GM21381 (cell line): ENCODE results near the gene DOCK11.
"Not testable (repeated sequence)": the region's sequence is repeated elsewhere in the genome, so short reads cannot be mapped to it uniquely, and the experiment has no call there.

Experiments
- ATAC-seq: cut with Tn5 transposase; IDR thresholded peaks from one replicate; pipeline ENCODE4 v1.9.1; 2021; ENCODE audit warnings: mild to moderate bottlenecking, moderate library complexity; ENCODE audit not compliant: unreplicated experiment

DOCK11 gene

DNA sequence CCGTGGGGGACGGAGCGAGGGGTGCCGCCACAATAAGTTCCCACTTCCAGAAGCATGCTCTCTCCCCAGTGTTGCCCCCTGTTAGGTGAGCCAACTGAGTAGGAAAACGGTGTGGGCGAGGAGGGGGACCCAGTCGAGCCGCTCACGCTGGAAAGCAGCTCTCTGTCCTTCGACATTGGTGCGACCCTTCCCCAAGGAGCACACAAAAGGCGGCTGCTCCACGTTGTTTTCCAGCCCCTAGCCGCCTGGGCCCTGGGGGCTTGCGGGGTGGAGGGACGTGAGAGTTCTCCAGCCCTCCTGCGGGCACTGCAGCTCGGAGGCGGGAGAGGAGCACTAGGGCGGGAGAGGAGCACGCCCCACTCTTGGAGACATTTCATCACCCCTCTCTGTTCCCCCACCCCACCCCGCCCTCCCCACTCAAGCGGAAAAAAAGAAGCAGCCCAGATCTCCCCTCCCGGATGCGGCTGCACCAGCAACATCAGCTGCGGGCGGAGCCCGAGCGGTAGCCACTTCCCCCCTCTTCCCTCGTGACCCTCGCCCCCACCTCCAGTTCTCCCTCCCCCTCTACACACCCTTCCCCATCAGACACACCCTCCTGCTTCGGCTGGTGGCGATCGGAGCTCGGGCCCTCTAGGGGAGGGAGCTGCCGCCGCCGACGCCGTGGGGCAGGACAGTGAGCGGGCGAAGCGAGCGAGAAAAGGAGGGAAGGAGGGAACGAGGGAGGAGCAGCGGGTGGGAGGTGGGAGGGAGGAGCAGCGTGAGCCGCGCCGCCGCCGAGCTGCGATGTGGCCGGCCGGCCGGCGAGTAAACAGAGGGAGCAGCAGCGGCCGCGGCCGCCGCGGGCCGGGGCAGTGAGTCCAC, at the start of gene DOCK11:
TSS of gene DOCK11 (plus strand) at position 755 of the 861 bp plus-strand sequence. CDS start 157 bp downstream, outside the sequence.
- ATAC-seq = peak; percentile 59

DNA sequence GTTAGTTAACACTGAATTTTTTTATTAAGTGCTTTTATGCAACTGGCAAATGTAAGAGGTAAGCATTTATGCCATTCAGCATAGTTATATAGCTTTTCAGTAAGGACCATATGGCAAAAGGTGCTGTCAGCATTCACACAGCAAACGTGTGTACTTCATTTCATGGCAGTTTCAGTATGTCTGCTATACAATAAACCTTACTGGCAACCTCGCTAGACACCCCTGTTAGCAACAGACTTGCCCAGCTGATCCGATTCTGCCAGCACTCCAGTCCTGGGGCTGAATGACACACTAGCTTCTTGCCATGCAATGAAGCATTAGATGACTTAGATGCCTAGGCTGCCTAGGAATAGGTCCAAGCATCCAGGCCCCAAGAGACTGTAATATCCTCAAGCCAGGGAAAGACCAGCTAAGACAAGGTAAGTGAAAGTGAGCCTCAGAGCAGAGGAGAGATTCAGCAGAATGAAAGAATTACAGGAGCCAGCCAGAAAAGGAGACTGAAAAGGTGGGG, 47.3 kb upstream of the DOCK11 start:
- no peak for ATAC-seq

DNA sequence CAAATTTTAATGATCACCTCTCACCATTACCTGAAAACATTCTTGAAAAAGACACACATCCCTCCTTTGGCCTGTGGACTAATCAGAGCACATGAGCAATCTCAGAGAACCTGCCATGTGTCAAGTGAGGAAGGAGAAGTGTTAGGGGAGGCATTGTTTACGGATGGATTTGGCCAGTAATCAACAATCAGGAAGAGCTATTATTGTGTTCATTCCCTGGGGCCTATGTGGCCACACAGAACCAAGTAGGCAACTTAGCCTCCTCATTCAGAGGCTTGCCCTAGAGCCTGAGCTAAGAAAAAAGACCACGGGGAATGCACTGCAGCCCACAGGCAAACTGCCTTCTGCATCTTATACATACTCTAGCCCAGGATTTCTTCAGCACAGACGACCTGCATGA, 40.6 kb upstream of the DOCK11 start:
- ATAC-seq = no peak

DNA sequence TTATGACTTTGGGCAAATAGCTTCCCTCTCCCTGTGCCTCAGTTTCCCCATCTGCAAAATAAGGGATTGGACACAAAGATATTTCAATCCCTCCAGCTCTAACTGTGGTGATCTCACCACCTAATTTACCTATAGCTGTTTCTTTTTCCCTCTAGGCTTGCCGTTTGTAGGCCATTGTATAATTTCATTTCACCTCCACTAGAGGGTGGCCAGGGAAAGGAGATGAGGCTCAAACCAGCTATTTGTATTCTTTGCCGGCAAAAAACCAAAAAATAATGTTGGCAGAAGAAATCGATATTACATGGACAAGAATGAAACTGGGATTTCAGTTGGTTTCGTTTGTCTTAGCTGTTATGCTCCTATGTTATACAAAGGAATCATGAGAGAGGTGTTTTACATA, 36.1 kb upstream of the DOCK11 start:
- ATAC-seq = no peak

DNA sequence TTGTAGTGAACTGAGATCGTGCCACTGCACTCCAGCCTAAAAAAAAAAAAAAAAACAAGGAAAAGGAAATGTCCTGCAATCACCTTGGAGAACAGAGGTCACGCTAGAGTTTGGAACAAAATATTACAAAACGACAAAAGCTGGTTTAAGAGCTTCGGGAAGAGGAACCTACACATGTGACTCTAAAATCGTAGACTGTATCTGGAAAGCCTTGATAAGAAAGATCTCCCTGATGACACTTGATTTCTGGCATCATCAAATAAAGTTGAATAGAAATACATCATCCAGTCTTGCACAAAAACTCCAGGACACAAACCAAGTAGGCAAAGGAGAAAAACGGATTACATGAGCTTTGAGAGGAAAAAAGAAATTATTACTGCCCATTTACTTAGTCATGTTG, 31.1 kb upstream of the DOCK11 start:
- ATAC-seq = no peak

DNA sequence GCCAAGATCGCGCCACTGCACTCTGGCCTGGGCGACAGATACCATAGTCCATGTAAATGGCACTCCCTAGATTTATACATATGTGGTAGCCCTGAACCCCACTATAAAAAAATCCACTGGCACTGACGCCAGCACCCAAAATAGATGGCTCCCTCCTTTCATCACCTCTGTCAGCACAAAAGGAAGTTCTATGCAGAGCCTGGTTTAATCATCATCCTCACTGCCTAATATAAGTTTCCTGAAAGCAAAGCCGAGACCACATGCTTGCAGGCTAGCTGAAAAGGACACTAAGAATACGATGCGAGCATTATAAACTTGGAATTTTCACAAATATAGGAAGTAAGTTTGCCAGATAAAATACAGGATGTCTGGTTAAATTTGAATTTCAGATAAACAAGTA, 27.5 kb upstream of the DOCK11 start:
- ATAC-seq = no peak

DNA sequence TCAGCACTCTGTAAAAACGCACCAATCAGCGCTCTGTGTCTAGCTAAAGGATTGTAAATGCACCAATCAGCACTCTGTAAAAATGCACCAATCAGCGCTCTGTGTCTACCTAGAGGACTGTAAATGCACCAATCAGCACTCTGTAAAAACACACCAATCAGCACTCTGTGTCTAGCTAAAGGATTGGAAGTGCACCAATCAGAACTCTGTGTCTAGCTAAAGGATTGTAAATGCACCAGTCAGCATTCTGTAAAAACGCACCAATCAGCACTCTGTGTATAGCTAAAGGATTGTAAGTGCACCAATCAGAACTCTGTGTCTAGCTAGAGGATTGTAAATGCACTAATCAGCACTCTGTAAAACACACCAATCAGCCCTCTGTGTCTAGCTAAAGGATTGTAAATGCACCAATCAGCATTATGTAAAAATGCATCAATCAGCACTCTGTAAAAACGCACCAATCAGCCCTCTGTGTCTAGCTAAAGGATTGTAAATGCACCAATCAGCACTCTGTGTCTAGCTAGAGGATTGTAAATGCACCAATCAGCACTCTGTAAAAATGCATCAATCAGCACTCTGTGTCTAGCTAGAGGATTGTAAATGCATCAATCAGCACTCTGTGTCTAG, 24.8 kb upstream of the DOCK11 start:
- ATAC-seq = not testable (repeated sequence)

DNA sequence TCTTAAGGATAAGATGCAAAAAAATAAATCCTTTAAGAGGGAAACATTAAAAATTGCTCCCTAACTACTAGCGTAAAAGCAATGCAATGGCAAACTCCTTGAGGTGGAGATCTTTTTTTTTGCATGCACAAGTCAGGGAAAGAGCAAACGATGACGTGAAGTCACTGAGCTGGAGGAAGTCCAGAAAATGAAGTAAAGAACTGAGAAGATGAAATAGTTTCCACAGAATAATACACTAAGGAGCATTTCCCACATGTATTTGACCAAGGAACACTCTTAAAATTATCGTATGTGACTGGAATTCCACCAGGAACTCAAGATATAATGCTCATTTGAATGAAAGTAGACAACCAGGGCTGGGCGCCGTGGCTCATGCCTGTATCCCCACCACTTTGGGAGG, 21.0 kb upstream of the DOCK11 start:
- no peak for ATAC-seq

DNA sequence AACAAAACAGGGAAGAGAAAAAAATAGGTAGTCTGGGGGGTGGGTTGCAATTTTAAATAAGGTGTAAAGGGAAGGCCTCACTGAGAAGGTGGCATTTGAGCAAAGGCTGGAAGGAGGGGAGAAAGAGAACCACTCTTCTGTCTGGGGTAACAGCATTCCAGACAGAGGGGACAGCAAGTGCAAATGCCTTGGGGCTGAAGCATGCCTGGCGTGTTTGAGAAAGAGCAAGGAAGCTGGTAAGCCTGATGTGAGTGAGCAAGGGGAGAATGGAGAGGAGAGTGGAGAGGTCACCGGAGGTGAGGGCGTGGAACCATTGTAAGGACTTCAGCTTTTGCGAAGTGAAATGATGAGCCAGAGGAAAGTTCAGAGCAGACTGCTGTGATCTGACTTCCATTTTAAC, 19.7 kb upstream of the DOCK11 start:
- ATAC-seq = no peak

DNA sequence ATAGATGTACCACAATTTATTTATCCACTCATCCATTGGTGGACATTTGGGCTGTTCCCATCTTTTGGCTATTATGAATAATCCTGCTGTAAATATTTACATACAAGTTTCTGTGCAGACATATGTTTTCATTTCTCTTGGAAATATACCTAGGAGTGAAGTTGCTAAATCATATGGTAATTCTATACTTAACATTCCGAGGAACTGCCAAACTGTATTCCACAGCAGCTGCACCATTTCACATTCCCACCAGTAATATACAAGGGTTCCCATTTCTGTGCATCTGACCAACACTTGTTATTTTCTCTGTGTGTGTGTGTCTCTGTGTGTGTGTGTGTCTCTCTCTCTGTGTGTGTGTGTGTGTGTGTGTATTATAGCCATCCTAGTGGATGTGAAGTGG, 15.4 kb upstream of the DOCK11 start:
- no peak for ATAC-seq

DNA sequence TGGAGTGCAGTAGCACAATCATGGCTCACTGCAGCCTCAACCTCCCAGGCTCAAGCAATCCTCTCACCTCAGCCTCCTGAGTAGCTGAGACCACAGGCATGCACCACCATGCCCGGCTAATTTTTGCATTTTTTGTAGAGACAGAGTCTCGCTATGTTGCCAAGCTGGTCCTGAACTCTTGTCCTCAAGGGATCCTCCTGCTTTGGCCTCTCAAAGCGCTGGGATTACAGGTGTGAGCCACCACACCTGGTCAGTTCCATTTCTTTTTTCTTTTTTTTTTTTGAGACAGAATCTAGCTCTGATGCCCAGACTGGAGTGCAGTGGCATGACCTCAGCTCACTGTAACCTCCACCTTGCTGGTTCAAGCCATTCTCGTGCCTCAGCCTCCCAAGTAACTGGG, 13.2 kb upstream of the DOCK11 start:
- not testable (repeated sequence) for ATAC-seq

DNA sequence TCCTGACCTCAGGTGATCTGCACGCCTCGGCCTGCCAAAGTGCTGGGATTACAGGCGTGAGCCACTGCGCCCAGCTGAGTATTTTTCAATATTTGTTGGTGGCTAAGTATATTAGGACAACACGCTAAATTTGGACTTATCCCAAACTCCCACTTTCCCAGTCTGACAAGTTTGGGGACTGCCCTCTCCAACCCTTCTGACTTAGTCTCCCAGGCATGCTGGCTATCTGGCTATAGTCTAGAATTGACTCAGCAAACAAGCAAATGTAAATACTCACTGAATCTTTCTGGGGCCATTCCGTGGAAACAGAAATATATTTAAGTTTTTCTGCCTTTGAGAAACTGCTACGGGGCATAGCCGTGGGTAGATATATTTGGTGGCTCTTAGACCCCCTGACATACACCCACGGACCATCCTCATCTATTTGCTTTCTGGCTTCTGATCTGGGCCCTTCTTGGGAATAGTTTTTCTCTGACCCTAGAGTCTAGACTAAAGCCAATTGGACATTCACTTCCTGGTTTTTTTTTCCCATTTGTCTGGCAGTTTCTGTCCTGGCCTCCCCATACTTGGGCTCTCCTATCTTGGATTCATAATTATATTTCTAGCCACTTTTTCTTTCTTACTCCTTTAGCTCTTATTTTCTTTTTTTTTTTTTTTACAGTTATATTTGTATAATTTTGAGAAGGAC, 11.3 kb upstream of the DOCK11 start:
- no peak for ATAC-seq

DNA sequence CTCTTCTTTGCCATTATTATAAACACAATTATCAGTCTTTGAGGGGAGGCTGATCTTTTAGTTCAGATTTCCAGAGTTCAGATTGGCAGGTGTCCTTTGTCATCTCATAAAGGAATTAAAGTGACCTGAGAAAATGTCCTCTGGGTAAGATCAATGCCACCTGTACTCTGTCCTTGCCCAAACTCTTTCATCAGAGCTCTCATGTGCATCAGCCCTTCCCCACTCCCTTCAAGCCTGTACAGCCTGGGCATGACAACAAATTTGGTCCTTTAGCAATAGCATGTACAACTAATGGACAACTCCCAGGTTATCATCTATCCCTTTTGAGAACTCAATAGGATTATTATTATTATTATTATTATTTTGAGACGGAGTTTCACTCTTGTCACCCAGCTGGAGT, 8.9 kb upstream of the DOCK11 start:
- not testable (repeated sequence) for ATAC-seq

DNA sequence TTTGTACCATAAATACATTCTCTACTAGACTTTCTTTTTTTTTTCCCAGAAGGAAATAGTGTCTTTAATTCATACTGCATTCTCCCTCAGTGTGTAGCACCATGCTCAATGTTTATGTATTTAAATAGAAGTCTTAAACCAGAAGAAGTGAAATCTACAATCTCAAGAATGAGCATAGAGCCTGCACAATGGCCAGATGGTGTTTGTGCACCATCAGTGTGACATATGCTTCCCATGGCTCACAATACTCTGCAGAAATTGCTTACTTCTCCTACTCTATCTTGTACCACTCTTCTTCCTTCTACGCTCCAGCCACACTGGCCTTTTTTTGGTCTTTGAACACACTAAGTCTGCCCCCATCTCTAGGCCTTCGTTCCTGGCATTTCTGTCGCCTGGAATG, 2.6 kb upstream of the DOCK11 start:
- no peak for ATAC-seq

DNA sequence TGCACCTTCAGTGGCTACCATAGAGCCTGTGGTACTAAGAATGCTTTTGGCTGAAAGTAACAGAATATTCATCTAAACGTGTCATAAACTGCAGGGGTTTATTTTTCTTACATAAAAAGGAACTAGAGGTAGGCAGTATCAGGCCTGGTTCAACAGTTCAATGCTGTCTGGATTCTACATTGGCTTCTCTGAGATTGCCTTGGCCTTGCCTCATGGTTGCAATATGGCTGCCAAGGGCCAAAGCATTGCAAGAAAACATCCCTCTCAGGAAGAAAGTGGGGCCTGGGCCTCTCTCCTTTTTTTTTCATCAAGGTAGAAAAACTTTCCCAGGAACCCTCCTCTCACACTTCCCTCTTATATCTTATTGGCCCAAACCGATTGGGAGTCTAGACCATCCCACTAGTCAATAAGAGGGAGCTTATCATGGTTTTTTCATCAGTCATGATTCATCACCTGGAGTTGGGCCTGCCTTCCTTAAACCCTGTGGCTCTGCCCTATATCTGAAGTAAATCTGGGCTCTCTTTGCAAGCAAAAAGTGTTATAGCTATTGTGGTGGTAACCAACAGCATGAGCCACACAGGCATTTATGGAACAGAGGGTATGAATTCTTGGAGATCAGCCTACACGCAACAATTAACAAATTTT, 1.8 kb upstream of the DOCK11 start:
- no peak for ATAC-seq

DNA sequence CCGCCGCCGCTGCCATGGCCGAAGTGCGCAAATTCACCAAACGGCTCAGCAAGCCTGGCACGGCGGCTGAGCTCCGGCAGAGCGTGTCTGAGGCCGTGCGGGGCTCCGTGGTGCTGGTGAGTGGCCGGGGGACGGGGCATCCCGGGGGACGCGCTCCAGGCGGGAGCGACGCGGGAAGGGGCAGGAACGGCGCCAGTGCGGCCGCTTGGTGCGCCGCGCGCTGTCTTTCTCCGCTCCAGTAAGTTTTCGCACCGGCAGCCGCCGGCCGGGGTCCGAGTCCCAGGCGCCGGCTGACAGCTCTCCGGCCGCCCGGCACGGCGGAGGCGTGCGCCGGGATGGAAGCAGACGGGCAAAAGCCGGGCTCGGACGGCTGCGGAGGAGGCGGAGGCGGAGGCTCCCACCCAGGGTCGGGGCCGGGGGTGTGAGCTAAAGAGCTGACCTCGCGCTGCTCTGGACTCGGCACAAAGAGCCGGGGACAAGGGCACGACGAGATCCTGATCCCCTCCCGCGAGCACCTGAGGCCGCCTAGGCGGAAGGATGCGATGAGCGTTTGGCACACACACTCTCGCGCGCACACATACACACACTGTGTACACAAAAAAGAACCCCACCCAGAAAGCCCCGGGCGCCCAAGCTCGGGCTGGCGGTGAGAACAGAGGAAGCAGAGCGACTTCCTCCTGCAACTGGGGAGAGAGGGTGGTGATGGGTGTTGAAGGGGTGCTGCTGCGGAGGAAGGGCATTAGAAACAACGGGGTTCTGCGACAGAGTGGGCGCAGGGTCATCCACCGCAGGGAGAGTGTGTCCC, 545 bp downstream of the DOCK11 start:
- ATAC-seq = peak; percentile 50

DNA sequence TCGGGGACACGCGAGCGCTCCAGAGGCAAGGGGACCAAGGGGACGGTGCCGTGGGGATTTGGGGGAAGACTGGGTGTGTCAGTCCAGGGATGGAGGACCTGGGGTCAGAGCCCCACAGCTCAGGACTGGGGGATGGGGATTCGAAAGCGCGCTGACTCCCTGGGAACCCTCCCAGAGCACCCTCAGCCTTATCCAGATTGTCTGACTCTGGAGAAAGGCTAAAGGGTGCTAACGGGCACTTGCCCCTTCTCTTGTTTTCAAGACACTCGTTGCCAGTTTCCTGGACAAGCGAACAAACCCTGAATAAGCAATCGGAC, 1.1 kb downstream of the DOCK11 start:
- ATAC-seq = peak; percentile 5

DNA sequence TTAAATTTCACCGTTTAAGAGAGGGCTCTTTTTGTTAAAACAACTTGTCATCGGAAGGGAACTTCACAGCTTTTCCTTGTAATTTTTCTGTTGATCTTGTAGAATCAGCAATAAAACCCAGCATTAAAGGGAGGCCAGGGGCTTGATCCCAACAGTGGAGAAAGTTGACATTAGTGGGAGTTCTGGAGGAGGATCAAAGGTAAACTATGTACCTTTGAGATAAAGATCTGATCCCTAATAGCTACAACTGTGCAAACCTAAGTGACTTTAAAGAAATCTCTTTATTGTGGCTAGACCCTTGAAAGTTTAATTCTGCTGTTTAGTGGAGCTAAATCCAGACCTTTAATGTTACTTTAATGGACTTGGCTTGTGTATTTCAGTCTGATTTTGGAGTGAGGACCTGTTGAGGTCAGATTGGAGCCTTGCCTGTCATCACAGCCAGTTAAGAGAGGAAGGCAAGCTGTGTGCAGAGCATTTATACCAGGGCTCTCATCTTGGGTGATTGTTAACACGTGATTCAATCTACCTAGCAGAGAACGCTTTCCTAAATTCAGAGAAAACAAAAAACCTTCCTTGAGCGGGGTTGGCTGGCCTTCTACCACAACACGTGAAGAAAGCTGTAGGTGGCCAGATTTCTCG, 1.7 kb downstream of the DOCK11 start:
- no peak for ATAC-seq

DNA sequence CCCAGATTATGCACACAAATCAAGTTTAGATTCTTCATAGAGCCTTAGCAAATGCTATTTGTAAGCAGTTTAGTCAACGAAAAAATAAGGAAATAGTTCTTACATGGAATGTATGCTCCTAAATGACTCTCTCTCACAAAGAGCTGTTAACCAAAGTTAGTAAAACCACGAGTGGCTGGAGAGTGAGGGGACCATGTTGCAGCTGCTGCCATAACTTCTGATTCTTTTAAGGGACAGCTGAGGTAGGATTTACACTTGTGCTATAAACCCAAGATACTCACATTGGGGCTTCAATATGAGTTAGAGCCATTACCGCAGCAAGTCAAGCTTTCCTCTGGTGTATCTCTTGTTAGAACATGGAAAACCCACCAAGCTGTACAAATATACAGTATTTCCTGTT, 2.7 kb downstream of the DOCK11 start:
- ATAC-seq = no peak

DNA sequence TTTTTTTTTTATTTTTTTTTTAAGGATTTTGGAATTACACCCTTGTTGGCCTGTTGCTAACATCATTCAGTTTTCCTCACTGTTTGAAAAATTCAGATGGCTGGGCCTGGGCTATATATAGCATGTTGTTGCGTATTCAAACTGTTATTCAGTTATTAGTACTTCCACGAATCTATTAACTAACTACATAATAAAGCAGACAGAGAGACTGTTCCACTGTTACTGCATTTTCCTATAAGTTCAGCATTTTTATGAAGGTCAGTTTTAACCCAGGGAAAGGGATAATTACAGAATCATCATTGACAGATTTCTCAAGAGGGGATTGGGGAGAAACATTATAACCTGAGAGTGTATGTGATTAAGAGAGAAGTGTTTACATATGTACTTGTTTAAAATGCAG, 3.1 kb downstream of the DOCK11 start:
- ATAC-seq = no peak
